ENCODE measurements around the gene TNNT1.
A peak's percentile ranks its signal among the peaks of the same experiment; 100 is the strongest.

The TNNT1 gene

GRCh38 chr19:55149078-55150003, at the start of gene TNNT1:
TNNT1 (minus strand) TSS chr19:55149206; CDS start chr19:55147157, 2,049 bp downstream.
- Mint-ChIP-seq H3K36me3 (ENCODE audit: low read depth) (no peaks in the 10 kb centered on the region), H3K4me3 (no peak within 1 kb of the TSS), H3K9me3 (peaks cover 11% of the 10 kb centered on the region), H3K27ac (no peak within 1 kb of the TSS), H3K27me3 (peaks cover 42% of the 10 kb centered on the region), H3K4me1 (ENCODE audit: low read depth) (peaks cover 17% of the 10 kb centered on the region)
- no peak for DNase-seq

DNA sequence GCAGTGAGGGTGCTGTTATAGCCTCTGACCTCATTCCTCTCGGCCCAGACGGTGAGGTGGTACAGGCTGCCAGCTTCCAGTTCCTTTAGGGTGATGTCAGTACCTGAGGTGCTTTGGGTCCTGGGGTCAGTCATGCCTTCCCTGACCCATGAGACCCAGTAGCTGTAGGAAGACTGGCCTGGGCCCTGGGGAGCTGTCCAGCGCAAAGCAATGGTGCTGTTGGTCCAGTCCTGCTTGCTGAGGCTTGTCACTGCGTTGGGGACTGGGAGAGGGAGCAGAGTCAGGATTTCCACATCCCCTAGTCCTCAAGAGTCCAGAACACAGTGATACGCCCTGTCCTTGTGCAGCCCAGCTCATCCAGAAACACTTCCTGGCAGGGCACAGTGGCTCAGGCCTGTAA, 49.6 kb upstream of the TNNT1 start:
- no peak overlapping the region for H3K27ac Mint-ChIP-seq
- no peaks in the 10 kb centered on the region for H3K36me3 Mint-ChIP-seq (ENCODE audit: low read depth)
- no peaks in the 10 kb centered on the region for H3K9me3 Mint-ChIP-seq

DNA sequence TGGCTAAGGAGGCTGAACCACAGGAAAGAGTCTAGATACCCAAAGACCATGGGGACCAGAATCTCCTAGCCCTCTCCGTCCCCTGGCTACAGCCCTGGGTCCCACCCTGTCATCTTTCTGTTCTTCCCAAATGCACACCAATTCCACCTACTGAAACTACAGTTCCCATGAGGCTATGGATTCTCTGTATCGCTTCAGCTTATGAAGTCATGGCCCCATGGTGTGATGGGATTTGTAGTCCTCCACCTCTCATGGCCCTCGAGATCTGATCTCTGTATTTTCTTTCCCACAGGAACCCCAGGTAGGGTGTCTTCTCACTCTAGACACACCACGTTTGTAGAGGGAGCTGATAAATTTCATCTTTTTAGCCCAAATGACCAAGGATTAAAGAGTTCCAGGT, 48.5 kb upstream of the TNNT1 start:
- Mint-ChIP-seq H3K27me3 (peaks cover 37% of the 10 kb centered on the region), H3K9me3 (no peaks in the 10 kb centered on the region), H3K27ac (no peak overlapping the region), H3K4me1 (ENCODE audit: low read depth) (no peaks in the 10 kb centered on the region), H3K36me3 (ENCODE audit: low read depth) (no peaks in the 10 kb centered on the region), H3K4me3 (no peak overlapping the region)
- no peak for DNase-seq

More for the DNA sequence above, 49.6 kb upstream of the TNNT1 start:
- H3K4me3 Mint-ChIP-seq: no peak overlapping the region
- H3K27me3 Mint-ChIP-seq: peaks cover 37% of the 10 kb centered on the region
- no peaks in the 10 kb centered on the region for H3K4me1 Mint-ChIP-seq (ENCODE audit: low read depth)
- no peak for DNase-seq

DNA sequence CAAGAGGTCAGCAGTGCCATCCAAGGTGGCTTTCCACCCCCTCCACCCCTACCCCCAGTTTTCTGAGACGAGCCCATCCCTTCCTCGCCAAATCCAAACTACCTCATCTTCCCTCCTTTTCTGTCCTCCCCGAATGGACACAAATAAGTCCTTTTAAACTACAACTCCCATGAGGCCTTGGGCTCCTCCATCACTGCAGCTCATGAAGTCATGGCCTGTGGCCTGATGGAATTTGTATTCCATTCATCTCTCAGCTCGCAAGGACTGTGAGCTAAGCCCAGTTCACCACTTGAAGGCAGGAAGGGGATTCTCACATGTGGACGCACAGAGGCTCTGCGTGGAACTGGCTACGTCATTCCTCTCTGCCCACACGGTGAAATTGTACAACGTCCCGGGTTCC, 47.8 kb upstream of the TNNT1 start:
- no peaks in the 10 kb centered on the region for H3K9me3 Mint-ChIP-seq
- no peak overlapping the region for H3K27ac Mint-ChIP-seq
- peaks cover 33% of the 10 kb centered on the region for H3K27me3 Mint-ChIP-seq
- no peaks in the 10 kb centered on the region for H3K4me1 Mint-ChIP-seq (ENCODE audit: low read depth)
- H3K4me3 Mint-ChIP-seq: no peak overlapping the region
- no peaks in the 10 kb centered on the region for H3K36me3 Mint-ChIP-seq (ENCODE audit: low read depth)
- DNase-seq: no peak

GRCh38 chr19:55193481-55193880, 44.5 kb upstream of the TNNT1 start:
- Mint-ChIP-seq H3K9me3 (no peaks in the 10 kb centered on the region), H3K4me3 (no peak overlapping the region), H3K4me1 (ENCODE audit: low read depth) (peaks cover 4% of the 10 kb centered on the region), H3K27ac (no peak overlapping the region), H3K36me3 (ENCODE audit: low read depth) (no peaks in the 10 kb centered on the region), H3K27me3 (peaks cover 26% of the 10 kb centered on the region)
- DNase-seq: no peak

DNA sequence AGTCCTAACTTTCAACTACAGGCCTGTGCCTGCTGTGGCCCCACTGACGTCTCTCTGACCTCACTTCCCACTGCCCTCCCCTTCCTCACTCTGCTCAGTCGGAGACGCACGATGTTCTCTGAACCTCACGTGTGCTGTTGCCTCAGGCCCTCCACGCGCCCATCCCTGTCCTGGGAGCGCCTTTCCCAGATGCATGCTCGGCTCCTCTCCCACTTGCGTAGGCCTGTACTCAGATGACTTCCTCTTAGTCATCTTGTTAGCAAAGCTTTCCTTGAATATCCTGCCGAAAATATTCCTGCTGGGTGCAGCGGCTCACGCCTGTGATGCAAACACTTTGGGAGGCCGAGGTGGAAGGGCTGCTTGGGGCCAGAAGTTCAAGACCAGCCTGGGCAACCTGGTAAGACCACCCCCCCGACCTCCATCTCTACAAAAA, 40.4 kb upstream of the TNNT1 start:
- H3K9me3 Mint-ChIP-seq: no peaks in the 10 kb centered on the region

GRCh38 chr19:55188625-55189024, 39.6 kb upstream of the TNNT1 start:
- no peak for DNase-seq
- Mint-ChIP-seq H3K36me3 (ENCODE audit: low read depth) (no peaks in the 10 kb centered on the region), H3K4me1 (ENCODE audit: low read depth) (peaks cover 5% of the 10 kb centered on the region), H3K9me3 (no peaks in the 10 kb centered on the region), H3K27me3 (peaks cover 32% of the 10 kb centered on the region), H3K4me3 (no peak overlapping the region), H3K27ac (no peak overlapping the region)

More for the DNA sequence above, 40.4 kb upstream of the TNNT1 start:
- Mint-ChIP-seq H3K27me3 (peaks cover 31% of the 10 kb centered on the region), H3K4me3 (no peak overlapping the region), H3K36me3 (ENCODE audit: low read depth) (no peaks in the 10 kb centered on the region), H3K4me1 (ENCODE audit: low read depth) (peaks cover 5% of the 10 kb centered on the region), H3K27ac (no peak overlapping the region)
- no peak for DNase-seq

- no peak for DNase-seq
- Mint-ChIP-seq H3K27me3 (peaks cover 35% of the 10 kb centered on the region), H3K27ac (no peak overlapping the region), H3K4me1 (ENCODE audit: low read depth) (peaks cover 5% of the 10 kb centered on the region), H3K36me3 (ENCODE audit: low read depth) (no peaks in the 10 kb centered on the region), H3K9me3 (no peaks in the 10 kb centered on the region), H3K4me3 (no peak overlapping the region)
Observed at GRCh38 chr19:55186080-55186479, 37.1 kb upstream of the TNNT1 start.

DNA sequence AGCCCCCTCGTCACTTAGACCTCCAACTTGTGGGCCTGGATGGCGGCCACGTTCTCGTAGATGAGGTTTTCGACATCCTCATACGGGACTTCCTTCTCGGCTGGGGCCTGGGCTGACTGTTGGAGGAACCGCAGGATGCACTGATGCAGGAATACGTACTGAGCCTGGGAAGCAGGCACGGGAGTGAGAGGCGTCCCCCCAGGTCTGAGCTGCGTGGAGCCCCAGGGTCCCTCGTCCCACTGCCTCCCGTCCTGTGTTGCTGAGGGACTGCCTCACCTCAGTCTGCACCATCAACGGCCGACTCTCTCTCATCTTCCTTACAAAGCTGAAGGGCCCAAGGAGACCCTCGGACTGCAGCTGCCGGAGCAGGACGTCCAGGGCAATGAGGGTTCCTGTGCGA, 32.7 kb upstream of the TNNT1 start:
- Mint-ChIP-seq H3K4me1 (ENCODE audit: low read depth) (peaks cover 18% of the 10 kb centered on the region), H3K36me3 (ENCODE audit: low read depth) (no peaks in the 10 kb centered on the region), H3K4me3 (no peak overlapping the region), H3K27ac (no peak overlapping the region), H3K9me3 (no peaks in the 10 kb centered on the region), H3K27me3 (peaks cover 73% of the 10 kb centered on the region)
- no peak for DNase-seq

DNA sequence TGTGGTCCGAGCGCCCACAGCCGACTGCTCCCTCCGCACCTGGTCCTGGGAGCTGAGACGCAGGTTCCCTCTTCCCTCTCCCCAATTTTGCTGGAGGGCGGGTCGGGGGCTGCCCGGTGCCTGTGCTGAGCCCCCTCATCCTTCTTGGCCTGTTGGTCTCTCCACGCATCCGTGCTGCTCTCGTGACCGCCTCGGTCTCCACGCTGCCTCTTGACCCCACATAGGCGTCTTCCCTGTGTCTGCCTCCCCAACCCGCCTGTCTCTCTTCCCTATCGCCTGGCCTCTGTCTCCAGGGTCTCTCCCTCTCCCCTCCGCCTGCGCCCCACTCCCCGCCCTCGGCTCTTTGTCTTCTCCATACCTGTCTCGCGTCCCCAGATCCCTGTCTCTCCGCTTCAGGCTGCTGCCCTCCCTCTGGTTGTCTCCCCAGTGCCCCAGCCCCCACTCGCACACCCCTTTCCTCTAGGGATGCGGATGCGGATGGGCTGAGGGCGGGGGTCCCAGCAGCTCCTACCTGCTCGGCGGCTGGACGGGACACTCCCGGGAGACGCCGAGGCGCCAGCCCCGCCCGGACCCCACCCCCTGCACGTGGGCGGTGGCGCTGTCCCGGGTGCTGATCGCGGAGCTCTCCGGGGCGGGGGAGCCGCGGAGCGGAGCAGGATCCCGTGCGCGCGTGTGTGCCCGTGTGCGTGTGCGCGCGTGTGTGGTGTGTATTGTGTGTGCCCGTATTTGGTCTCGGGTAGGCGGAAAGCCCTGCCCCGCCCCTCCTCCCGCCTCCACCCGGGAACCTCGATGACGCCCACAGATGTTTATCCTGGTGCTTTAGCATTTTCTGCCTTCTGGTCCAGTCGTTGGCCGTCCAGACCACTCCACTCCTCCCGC, 30.8 kb upstream of the TNNT1 start, which contains the start of gene SYT5:
Gene SYT5 (minus strand): TSS at position 684 of the 879 bp plus-strand sequence. CDS start 1,248 bp downstream, outside the sequence.
- peak; percentile 82 for DNase-seq
- H3K27ac Mint-ChIP-seq: no peak within 1 kb of the TSS
- H3K36me3 Mint-ChIP-seq (ENCODE audit: low read depth): no peaks in the 10 kb centered on the region
- peaks cover 79% of the 10 kb centered on the region for H3K27me3 Mint-ChIP-seq
- H3K9me3 Mint-ChIP-seq: no peaks in the 10 kb centered on the region
- peak within 1 kb of the TSS; percentile 59 for H3K4me3 Mint-ChIP-seq
- H3K4me1 Mint-ChIP-seq (ENCODE audit: low read depth): peaks cover 19% of the 10 kb centered on the region

- H3K27me3 Mint-ChIP-seq: peaks cover 85% of the 10 kb centered on the region
Observed at GRCh38 chr19:55178781-55179599, 30.0 kb upstream of the TNNT1 start.

DNA sequence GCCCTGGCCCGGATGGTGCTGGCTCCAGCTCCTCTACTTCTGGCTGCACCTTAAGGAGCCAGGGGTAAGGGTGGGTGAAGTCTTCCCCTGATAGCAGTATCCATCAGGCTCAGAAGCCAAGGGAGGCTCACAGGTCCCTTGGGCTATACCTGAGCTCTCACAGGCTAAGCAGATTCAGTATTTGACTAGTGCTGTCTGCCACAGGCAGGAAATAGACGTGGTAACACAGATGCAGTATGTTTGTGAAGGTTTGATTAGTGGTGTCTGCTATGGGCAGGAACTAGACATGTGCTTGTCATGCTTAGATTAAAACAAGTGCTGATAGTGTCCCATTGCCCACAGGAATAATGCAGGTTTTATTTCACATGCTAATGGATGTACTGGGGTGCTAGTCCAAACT, 27.1 kb upstream of the TNNT1 start:
- Mint-ChIP-seq H3K4me3 (no peak overlapping the region), H3K27me3 (peaks cover 94% of the 10 kb centered on the region), H3K9me3 (no peaks in the 10 kb centered on the region), H3K4me1 (ENCODE audit: low read depth) (peaks cover 30% of the 10 kb centered on the region), H3K36me3 (ENCODE audit: low read depth) (no peaks in the 10 kb centered on the region), H3K27ac (no peak overlapping the region)
- no peak for DNase-seq

More at GRCh38 chr19:55178781-55179599, 30.0 kb upstream of the TNNT1 start:
- H3K9me3 Mint-ChIP-seq: no peaks in the 10 kb centered on the region
- H3K4me1 Mint-ChIP-seq (ENCODE audit: low read depth): peaks cover 27% of the 10 kb centered on the region
- no peak overlapping the region for H3K27ac Mint-ChIP-seq
- no peaks in the 10 kb centered on the region for H3K36me3 Mint-ChIP-seq (ENCODE audit: low read depth)
- H3K4me3 Mint-ChIP-seq: peak overlapping the region; percentile 57
- peak; percentile 90 for DNase-seq

GRCh38 chr19:55175117-55175867, 26.3 kb upstream of the TNNT1 start:
- Mint-ChIP-seq H3K36me3 (ENCODE audit: low read depth) (no peaks in the 10 kb centered on the region), H3K9me3 (no peaks in the 10 kb centered on the region), H3K4me1 (ENCODE audit: low read depth) (peaks cover 28% of the 10 kb centered on the region), H3K27ac (no peak overlapping the region), H3K4me3 (no peak overlapping the region), H3K27me3 (peaks cover 94% of the 10 kb centered on the region)
- DNase-seq: no peak

Measured in activated T-cell treated with anti-CD3 and anti-CD28 coated beads, Interleukin-2, amount 50 U/mL, for 24 hours (primary cell).